ENCODE data around the gene WAC.

Gene WAC

DNA sequence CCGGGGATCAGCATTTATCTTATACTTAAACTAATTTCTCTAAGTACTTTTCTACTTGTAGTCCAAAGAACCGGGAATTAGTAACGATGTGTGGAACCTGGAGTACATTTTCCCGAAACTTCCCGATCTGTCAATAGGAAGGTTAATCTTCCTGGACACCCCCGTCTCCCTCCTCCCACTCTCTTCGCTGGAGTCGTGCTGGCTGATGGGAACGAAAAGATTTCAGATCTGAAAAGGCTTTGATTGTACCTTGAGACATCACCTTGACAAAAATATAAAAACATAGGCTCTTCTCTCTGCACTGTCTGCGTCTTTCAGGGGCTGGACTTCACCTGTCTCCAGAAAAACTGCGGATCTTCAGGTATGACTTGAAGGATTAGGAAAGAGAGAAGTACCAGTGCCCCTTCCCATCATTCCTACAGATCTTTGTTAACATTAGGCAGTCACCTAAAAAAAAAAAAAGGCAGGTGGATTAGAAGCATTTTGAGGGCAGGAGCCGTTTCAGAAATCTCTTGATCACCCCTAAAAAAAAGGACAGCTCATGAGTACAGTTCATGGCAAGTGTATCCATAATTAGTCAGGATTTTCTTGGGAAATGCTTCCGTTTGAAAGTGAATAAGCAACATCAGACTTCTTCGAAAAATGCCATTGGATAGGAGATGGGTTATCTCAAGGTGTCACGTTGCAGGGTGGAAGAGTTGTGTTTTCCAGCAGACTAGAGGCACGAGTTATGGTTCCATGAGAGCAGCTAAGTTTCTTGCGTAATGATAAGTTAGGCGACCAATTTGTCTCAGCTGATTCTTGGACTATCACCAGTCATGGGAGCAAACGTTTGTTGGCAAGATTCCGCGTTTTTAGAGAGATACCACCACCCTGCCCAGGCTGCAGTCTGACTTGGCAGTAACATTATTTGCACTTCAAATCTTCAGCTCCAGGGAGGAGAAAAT is 136.6 kb downstream of the WAC start:
- peak overlapping the region; percentile 62 for H3K4me3 ChIP-seq (ENCODE audit: low read depth, low read length)
- no peaks in the 10 kb centered on the region for H3K36me3 ChIP-seq (ENCODE audit: control insufficient read depth, insufficient read depth, low read length)
- H3K79me2 ChIP-seq: no peaks in the 10 kb centered on the region
- no peaks in the 10 kb centered on the region for H3K9me3 ChIP-seq (ENCODE audit: control insufficient read depth, low read length)
- H3K27ac ChIP-seq: no peak overlapping the region
- TF ChIP-seq, protein P1, sequence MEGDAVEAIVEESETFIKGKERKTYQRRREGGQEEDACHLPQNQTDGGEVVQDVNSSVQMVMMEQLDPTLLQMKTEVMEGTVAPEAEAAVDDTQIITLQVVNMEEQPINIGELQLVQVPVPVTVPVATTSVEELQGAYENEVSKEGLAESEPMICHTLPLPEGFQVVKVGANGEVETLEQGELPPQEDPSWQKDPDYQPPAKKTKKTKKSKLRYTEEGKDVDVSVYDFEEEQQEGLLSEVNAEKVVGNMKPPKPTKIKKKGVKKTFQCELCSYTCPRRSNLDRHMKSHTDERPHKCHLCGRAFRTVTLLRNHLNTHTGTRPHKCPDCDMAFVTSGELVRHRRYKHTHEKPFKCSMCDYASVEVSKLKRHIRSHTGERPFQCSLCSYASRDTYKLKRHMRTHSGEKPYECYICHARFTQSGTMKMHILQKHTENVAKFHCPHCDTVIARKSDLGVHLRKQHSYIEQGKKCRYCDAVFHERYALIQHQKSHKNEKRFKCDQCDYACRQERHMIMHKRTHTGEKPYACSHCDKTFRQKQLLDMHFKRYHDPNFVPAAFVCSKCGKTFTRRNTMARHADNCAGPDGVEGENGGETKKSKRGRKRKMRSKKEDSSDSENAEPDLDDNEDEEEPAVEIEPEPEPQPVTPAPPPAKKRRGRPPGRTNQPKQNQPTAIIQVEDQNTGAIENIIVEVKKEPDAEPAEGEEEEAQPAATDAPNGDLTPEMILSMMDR (IDR thresholded peaks at IDR 0.05): no peak
- H3K4me1 ChIP-seq: no peaks in the 10 kb centered on the region
- H2AFZ ChIP-seq: peak overlapping the region; percentile 72
- H3K4me2 ChIP-seq (ENCODE audit: low read length): peak overlapping the region; percentile 66
- no peak overlapping the region for H3K9ac ChIP-seq
- H3K27me3 ChIP-seq (ENCODE audit: control insufficient read depth, insufficient read depth, low read length): no peaks in the 10 kb centered on the region

Data from parathyroid adenoma (tissue), 2 donors.